ENCODE data around the gene FGFRL1. TPM values are rescaled to one million over a fixed set of nuclear protein-coding genes. Genes with fewer than 3 reads are reported as not detected.
A peak's percentile ranks its signal among the peaks of the same experiment; 100 is the strongest.
"Not testable (repeated sequence)": the region's sequence is repeated elsewhere in the genome, so short reads cannot be mapped to it uniquely, and the experiment has no call there.

The FGFRL1 gene
- total RNA-seq, 1 donor from 2014 or later: 2.3 TPM

DNA sequence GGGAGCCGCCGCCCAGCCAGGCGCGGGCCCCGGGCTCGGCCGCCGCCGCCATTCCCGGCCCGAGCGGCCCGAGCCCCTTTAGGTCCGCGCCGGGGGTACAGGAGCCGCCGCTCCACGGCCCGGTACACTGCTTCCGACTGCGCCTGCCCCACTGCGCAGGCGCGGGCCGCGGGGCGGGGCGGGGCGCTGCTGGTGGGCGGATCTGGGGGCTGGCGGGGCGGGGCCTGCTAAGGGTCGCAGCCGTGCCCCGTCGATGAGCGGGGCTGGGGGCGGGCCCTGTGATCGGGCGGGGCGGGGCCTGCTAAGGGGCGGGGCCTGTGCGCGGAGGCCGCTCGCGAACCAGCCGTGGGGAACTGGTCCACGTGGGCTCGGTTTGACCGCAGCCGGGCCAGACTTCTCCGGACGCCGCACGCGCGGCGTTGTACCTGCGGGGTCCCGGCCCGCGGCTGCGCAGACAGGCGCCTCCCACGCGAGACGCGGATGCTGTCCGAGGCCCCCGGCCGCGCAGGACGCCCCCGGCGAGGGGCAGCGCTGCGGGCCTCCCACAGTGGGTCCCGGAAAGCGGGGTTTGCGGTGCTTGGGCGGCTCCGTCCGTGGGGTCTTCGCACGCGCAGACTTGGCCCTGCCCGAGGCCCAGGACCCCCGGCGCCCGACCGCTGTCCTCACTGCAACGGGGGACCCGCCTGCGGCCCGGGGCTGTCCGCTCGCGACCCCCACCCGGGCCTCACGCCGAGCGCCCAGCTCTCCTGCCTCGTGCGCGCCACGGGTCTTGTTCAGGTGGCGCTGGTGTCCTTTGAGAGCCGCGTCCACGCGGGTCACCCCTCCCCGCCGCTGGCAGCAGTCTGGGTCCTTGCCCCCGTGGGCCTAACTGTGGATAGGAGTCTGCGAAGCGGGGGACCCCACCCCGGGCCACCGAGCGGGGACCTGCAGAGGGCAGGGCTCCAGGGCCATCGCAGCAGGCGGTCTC lies 37.7 kb upstream of the FGFRL1 start, which contains the start of gene DGKQ:
DGKQ (minus strand) TSS at position 139 of the 967 bp plus-strand sequence; CDS start at position 52, 87 bp downstream.
- DNase-seq: peak; percentile 87

- no peak for DNase-seq
Measured at GRCh38 chr4:974668-975067, 36.8 kb upstream of the FGFRL1 start.

DNA sequence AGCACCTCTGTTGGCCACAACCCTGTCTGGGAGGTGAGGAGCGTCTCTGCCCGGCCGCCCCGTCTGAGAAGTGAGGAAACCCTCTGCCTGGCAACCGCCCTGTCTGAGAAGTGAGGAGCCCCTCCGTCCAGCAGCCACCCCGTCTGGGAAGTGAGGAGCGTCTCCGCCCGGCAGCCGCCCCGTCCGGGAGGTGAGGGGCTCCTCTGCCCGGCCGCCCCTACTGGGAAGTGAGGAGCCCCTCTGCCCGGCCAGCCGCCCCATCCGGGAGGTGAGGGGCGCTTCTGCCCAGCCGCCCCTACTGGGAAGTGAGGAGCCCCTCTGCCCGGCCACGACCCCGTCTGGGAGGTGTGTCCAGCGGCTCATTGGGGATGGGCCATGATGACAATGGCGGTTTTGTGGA lies 35.4 kb upstream of the FGFRL1 start:
- DNase-seq: not testable (repeated sequence)

GRCh38 chr4:978957-979701 lies 32.3 kb upstream of the FGFRL1 start:
- no peak for DNase-seq

DNA sequence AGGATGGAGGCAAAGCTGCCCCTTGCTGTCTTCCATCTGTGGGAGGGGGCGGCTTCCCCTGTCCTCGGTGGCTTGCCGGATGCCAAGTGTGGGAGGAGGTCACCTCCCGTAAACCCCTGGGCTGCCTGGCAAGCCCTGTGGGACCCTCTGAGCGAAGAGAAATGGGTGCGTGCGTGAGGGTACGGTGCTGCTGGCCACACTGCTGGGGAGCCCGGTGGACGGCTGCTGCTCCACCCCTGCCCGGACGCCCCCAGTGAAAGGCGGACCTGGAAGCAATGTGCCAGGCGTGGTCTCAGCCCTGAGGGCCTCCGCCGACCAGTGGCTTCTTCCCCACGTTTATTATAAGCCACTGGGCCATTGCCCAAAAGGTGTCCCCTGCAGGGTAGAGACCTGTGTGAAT lies 29.1 kb upstream of the FGFRL1 start:
- DNase-seq: no peak

DNA sequence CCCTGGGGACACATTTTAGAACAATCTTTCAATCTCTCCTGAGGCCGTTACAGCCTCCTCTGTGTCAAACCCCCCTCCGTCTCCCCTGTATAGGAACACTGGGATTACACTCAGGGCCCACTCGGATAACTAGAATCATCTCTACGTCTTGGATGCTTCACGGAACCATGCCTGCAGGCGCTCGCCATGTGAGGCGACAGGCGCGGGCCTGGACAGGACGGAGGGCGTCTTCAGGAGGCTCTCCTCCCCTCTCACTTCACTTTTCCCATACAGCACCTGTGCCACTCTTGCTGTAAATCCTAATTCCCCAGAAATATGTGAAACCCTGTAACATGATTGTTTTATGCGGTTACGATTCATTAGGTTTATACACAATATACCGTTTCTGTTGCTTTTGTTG lies 28.6 kb upstream of the FGFRL1 start:
- no peak for DNase-seq

DNA sequence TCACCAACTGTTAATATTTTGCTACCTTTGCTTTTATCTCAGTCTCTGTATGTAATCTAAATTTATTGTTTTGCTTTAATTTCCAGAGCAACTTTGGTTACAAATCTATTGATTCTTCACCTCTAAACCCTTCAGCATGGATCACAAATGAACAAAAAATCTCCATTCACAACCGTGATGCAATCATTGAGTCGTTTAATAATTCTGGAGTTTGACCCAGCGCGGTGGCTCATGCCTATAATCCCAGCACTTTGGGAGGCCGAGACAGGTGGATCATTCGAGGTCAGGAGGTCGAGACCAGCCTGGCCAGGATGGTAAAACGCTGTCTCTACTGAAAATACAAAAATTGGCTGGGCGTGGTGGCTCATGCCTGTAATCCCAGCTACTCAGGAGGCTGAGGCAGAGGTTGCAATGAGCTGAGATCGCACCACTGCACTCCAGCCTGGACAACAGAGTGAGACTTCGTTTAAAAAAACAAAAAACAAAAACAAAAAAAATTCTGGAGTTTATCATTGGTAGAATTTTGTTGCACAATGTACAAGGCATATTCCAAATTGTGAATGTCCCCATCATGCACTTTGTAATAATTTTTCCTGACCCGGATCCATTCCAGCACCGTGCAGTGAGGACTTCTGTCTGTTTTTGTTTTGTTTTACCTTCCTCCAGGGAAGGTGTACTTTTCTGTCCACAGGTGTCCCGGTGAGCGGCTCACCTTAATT lies 26.9 kb upstream of the FGFRL1 start:
- no peak for DNase-seq

- no peak for DNase-seq
Measured at GRCh38 chr4:985123-985830, 26.1 kb upstream of the FGFRL1 start.

DNA sequence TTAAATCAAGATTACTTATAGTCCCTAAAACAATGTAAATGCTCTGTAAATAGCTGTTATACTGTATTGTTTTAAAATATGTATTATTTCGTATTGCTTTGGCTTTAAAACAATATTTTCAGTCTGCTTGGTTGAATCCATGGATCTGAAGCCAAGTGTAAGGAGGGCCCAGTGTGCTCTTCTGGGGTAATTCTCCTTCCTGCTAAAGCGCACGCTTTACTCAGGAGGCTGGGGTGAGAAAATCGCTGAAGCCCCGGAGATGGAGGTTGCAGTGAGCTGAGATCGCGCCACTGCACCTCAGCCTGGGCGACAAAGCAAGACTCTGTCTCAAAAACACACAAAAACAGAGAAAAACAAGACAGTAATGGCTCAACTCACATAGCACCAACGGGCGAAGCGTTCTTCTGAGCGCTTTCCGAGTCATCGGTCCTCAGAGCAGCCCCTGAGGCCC lies 25.0 kb upstream of the FGFRL1 start:
- DNase-seq: no peak

DNA sequence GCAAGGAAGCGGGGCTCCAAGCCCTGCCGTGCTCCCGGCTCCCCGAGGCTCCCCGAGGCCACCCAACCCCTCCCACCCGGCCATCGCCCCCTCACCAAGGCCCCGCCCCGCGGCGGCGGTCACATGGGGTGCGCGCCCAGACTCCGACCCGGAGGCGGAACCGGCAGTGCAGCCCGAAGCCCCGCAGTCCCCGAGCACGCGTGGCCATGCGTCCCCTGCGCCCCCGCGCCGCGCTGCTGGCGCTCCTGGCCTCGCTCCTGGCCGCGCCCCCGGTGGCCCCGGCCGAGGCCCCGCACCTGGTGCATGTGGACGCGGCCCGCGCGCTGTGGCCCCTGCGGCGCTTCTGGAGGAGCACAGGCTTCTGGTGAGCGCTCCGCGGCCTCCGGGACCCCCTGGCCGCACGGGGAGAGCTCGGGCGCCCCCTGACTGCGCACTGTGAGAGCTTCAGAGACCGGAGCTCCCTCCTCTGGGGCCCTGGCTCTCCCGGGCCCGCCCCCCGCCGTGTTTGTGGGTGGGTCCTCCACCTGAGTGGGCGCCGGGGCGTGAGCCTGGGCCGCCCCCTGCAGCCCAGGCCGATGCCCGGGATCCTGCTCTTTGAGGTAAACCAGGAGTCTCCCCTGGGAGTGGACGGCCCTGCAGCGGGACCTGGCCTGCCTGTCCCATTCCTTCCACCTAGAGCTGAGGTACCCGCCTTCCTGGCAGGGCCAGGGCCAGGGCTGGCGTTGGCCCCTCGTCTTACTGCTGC lies 24.4 kb upstream of the FGFRL1 start, which contains the start of gene IDUA:
IDUA (plus strand) TSS at position 166 of the 745 bp plus-strand sequence; CDS start at position 207, 41 bp downstream.
- DNase-seq: peak; percentile 82

GRCh38 chr4:987624-988513 lies 23.6 kb upstream of the FGFRL1 start:
- DNase-seq: no peak

- no peak for DNase-seq
Measured at GRCh38 chr4:988726-989721, 22.4 kb upstream of the FGFRL1 start.

GRCh38 chr4:989722-990471 lies 21.5 kb upstream of the FGFRL1 start:
- no peak for DNase-seq

DNA sequence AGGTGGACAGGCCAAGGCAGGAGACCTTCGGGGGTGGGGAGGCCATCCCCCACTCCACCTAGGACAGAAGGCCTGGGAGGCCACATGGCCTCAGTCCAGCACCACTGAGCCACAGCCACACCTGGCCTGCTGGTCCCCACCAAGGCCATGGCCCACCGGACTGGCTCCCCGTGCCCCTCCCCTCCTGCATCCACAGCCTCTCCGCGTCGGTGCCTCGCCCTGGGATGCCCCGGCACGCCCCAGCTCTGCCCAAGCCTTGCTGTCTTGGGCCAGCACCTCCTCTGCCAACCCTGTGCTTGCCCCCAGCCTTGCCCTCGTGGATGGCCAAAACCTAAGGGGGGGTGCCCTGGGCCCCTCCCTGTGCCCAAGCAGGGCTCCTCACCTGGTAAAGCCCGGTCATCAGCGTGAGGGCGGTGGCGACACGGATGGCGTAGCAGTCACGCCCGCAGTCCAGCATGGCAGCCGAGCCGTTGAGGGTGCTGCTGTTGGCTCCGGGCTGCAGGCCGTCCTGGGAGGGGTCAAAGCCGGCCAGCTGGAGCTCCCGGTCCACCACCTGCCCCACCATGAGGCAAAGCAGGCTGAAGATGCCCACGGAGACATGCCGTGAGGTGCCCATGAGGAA lies 20.6 kb upstream of the FGFRL1 start:
- no peak for DNase-seq

DNA sequence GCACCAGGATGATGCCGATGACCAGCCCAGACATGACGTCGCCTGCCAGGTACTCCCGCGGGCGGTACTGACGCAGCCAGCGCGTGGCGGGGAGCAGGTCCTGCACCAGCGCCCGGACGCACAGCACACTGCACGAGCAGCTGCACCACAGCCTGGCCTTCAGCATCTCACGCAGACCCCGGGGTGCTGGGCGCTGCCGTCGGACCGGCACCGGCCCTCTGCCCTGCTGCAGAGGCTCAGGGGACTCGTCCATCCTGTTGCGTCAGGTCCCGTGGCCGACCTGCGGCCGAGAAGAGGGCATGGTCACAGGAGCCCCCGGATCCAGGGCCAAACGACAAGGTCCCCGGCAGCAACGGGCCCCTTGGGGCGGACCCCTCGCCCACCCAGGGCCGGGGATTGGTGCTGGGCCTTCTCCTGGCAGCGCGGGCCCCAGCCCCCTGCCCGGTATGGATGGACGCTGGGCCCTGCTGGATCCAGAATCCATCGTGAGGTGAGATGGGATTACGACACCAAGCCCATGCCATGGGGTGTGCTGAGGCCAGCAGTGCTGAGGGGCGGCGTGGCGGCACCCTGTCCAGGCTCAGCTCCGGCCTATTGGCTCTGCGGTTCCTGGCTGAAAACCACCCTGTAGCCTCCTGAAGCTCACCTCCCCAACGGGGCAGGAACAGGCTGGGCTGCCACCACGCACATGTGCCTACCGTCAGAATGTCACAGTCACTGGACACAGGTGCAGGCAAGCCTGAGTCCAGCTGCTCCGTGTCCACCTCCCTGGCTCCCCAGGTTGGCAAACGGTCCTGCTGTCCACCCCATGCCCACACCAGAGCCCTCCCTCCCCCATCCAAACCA lies 19.8 kb upstream of the FGFRL1 start:
- no peak for DNase-seq
